ENCODE results near the gene HMGXB3.
"Not testable (repeated sequence)": the region's sequence is repeated elsewhere in the genome, so short reads cannot be mapped to it uniquely, and the experiment has no call there.

HMGXB3 gene

DNA sequence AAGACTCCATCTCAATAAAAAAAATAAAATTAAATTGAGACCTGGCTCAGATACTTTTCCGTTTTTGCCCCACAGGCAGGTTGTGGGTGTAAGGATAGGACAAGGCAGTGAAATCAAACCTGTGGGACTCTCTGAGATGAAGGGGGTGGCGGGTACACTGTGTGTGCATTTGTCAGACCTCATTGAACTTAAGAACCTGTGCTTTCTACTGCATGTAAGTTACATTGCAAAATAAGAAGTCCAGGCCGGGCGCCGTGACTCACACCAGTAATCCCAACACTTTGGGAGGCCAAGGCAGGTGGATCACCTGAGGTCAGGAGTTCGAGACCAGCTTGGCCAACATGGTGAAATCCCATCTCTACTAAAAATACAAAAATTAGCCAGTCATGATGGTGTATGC lies 84.2 kb downstream of the HMGXB3 start:
- not testable (repeated sequence) for DNase-seq

DNA sequence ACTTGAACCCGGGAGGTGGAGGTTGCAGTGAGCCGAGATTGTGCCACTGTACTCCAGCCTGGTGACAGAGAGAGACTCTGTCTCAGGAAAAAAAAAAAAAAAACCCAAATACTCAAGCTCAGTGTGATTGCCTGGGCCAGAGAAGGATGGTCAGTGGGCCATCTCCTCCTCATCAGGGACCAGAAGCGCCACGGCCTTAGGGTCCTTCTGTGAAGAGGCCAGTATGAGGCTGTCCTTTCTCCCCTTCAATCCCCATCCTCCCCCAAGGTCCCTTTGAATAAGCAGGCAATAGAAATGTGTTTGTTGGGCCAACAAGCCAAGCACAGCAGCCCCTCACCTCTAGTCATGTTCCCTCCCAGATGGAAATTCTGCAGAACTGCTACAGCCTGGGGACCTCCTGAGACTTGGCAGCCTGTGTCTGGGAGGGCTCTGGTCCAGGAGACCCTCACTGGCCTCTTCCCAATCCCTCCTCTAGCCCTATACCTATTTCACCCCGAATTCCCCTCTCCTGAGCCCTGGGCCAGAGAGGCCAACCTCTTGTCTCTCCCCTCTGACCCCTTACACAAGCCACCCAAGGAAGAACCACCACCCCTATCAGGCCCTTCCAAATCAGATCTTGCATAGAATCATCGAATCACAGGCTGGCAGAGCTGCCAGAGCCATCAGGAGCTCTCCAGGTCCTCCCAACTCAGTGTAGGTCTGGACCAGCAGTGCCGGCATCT lies 84.8 kb downstream of the HMGXB3 start:
- no peak for DNase-seq

DNA sequence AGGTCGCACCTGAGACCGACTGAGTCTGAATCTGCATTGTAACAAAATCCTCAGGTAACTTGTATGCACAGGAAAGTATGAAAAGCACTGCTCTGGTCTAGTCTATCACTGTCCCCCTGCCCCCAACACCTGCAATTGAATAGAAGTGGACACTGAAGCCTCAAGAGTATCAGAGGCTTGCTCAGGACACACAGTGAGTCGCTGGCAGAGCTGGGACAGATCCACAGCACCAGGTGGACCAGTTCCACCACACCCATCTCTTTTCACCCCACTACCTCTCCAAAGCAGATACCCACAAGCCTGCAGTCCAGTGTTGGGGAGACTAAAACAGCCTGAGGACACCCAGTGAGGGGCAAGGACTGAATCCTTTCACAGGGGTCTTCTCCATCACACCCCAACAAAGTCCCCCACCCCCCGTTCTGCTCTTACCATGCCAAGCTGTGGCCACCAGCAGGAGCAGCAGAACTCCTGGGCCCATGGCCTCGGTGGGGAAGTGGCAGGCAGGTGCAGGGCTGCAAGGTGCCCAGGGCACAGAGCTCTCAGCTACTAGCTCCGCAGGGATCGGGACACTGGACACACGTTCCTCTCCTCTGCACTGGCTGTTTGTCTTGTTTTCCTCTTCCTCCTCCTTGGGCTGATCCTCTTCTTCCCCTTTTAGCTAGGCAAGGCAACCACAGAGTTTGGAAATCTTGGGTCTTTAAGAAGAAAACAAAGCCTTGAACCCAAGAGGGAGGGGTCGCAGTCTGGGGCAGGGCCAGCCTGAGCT lies 85.6 kb downstream of the HMGXB3 start, which contains the start of gene CSF1R:
Gene CSF1R (minus strand): TSS at position 605 of the 766 bp plus-strand sequence. CDS start 127 bp downstream, at position 478.
- DNase-seq = no peak

DNA sequence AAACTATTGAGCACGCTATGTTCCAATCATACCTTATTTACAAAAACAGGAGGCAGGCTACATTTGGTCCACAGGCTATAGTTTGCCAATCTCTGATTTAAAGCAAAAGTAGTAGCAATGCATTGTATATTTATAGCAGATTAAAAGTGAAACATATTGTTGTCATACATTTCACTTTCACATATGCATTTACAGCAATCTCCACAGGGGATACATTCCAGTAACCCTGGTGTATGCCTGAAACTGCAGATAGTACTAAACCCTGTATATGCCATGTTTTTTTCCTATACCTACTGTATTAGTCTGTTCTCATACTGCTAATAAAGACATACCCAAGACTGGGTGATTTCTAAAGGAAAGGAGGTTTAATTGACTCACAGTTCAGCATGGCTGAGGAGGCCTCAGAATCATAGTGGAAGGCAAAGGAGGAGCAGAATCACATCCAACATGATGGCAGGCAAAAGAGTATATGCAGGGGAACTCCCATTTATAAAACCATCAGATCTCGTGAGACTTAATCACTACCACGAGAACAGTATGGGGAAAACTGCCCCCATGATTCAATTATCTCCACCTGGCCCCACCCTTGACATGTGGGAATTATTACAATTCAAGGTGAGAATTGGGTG lies 91.7 kb downstream of the HMGXB3 start:
- no peak for DNase-seq

DNA sequence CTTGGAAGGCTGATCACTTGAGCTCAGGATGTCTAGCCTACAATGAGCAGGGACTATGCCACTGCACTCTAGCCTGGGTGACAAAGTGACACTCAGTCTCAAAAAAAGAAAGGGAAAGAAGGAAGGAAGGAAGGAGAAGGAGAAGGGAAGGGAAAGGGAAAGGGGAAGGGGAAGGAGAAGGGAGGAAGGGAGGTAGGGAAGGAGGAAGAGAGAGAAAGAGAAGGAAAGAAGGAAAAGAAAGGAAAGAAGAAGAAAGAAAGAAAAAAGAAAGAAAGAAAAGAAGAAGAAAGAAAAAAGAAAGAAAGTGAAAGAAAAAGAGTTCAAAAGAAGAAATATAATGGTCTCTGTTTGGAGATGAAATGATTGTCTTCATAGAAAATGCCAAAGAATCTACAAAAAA lies 96.6 kb downstream of the HMGXB3 start:
- DNase-seq = no peak

DNA sequence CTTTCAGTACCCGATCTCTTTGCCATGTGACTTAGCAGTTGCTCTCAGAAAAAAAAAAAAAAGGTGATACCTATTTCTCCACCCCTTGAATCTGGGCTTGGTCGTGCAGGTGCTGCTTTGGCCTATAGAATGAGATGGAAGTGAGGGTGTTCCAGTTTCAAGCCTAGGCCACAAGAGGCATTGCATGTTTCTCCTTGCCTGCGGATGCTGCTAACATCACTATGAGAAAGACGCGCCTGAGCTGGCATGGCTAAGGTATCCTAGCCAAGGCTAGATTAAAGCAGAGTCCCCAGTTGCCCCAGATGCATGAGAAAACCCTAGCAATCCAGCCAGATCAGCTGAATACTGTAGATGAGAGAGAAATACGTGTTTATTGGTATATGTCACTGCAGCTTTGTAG lies 100.5 kb downstream of the HMGXB3 start:
- DNase-seq = no peak

All from amygdala (tissue), 56 donors.